Measurements from ENCODE around the gene DDB1. TPM values are rescaled to one million over a fixed set of nuclear protein-coding genes. Genes with fewer than 3 reads are reported as not detected.

Gene DDB1
- total and polyA plus RNA-seq, 2 of the 4 experiments (the other 2 are of a cell fraction), result 221 to 412 TPM

DNA sequence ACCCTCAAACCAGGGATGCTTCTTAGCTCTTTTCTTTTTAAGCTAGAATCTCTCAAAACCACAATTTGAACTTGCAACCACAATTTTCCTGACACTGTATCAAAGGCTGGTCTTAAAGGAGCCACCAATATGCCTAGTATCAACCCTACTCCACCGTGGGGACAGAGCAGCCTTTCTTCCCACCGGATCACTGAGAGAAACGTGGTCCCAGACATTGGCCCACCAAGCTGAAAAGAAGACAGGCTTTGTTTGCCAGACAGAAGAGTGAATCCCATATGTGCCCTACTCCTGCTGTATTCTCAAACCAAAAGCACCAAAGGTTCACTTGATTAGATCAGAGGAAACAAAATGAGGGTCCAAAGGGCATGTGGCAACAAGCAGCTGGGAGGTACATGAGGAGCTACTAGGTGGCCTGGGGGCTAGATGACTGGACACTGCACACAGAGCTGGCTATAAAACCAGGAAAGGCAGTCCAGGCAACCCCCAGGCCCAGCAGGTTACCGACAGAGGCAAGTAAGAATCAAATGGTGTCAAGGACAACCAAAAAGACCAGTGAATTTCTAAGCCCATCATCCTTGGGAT lies 34.2 kb downstream of the DDB1 start:
- in situ Hi-C loops (cut with MboI; ENCODE audit: low sequenced_read_pairs) (no loop called here), dilution Hi-C loops (cut with HindIII; ENCODE audit: low sequenced_read_pairs, unreplicated experiment) (no loop called here), intact Hi-C loops (cut with micrococcal nuclease) (no loop called here)
- Histone ChIP-seq H3K9me3 (ENCODE audit: control insufficient read depth, insufficient read depth, low read length) (no peaks in the 10 kb centered on the region), H3K4me3 (ENCODE audit: insufficient read depth, low read depth, low read length) (no peak overlapping the region), H3K9me1 (ENCODE audit: insufficient read depth, low read length) (peaks cover 20% of the 10 kb centered on the region; the same call in 1 of the 2 replicates), H3K18ac (ENCODE audit: low read depth, low read length) (no peak overlapping the region), H3K79me1 (ENCODE audit: low read depth in 1 of 2, low read length in 2 of 2) (peaks cover 0 to 17% of the 10 kb centered on the region in 2 experiments; a peak in 2 of 4 replicates), H2AK9ac (replicated peaks; ENCODE audit: low read depth, low read length, poor library complexity) (no peak overlapping the region), H2AFZ (replicated peaks; ENCODE audit: low read length, poor library complexity) (no peak overlapping the region), H3K4me2 (ENCODE audit: low read depth, low read length) (no peak overlapping the region), H3K4me1 (ENCODE audit: control insufficient read depth, insufficient read depth, low read length) (peaks cover 12% of the 10 kb centered on the region), H3K27me3 (ENCODE audit: control insufficient read depth, insufficient read depth, low read length) (no peaks in the 10 kb centered on the region), H2BK5ac (ENCODE audit: low read depth, low read length, poor library complexity, severe bottlenecking) (no peak overlapping the region), H2BK15ac (ENCODE audit: low read depth, low read length) (no peak overlapping the region), H3K9ac (ENCODE audit: low read depth, low read length) (no peak overlapping the region), H3K27ac (ENCODE audit: insufficient read depth, low read length) (peak overlapping the region; percentile 43; the same call in 1 of the 2 replicates), H2BK120ac (ENCODE audit: low read depth, low read length) (no peak overlapping the region), H4K20me1 (ENCODE audit: insufficient read depth, low read length) (peaks cover 13% of the 10 kb centered on the region; the same call in 1 of the 2 replicates), H2AK5ac (ENCODE audit: low read depth, low read length) (0 out of 2 replicates have a peak overlapping the region, but pooled peaks have one; percentile 23), H4K5ac (ENCODE audit: low read depth, low read length) (no peak overlapping the region), H4K91ac (ENCODE audit: insufficient read depth, low read depth, low read length) (no peak overlapping the region), H3K56ac (ENCODE audit: extremely low read depth, insufficient read depth, low read length) (no peak overlapping the region), H2BK20ac (ENCODE audit: low read depth, low read length) (no peak overlapping the region; the same call in 1 of the 2 replicates), H3K4ac (ENCODE audit: low read depth, low read length) (no peak overlapping the region), H3K36me3 (ENCODE audit: control insufficient read depth, insufficient read depth, low read length) (peaks cover 46% of the 10 kb centered on the region), H4K8ac (ENCODE audit: low read depth in 2 of 2, low read length in 2 of 2) (no peak overlapping the region), H3K23ac (ENCODE audit: low read depth, low read length) (peak overlapping the region; percentile 21; the same call in 1 of the 2 replicates), H3K14ac (replicated peaks; ENCODE audit: low read depth, low read length) (no peak overlapping the region; the same call in 1 of the 2 replicates)
- DNase-seq, result no peak
- ChIA-PET CTCF (interaction anchor here (1.5 kb wide), 1 partner anchor 87 kb away, joined by 7 read pairs; no protein-coding TSS in a partner anchor), POLR2A (ENCODE audit: unreplicated experiment) (no interaction called here)
- BruUV-seq (replicated peaks), result no TSS peak
- ATAC-seq (ENCODE audit: low read depth), result no peak
- WGBS, 2 experiments (ENCODE audit: extremely low coverage in 2 of 2, insufficient read length in 1 of 2), result no CpG with 5 or more reads among the region's 4 CpGs
- TF ChIP-seq MAFK (IDR thresholded peaks at IDR 0.05; ENCODE audit: low read depth, low read length) (no peak), FOS (IDR thresholded peaks at IDR 0.05; ENCODE audit: low read depth, low read length) (no peak), CEBPB (IDR thresholded peaks at IDR 0.05; ENCODE audit: low read depth, low read length) (no peak), POLR2A (IDR thresholded peaks at IDR 0.05; ENCODE audit: low read depth, low read length) (no peak), CHD1 (IDR thresholded peaks at IDR 0.05; ENCODE audit: low read depth, low read length) (no peak), MXI1 (IDR thresholded peaks at IDR 0.05; ENCODE audit: borderline replicate concordance, low read depth, low read length) (no peak), BHLHE40 (IDR thresholded peaks at IDR 0.05; ENCODE audit: low read depth, low read length) (no peak), RCOR1 (IDR thresholded peaks at IDR 0.05; ENCODE audit: insufficient replicate concordance, low read length) (no peak), RFX5 (IDR thresholded peaks at IDR 0.05; ENCODE audit: low read depth, low read length) (no peak), RAD21 (IDR thresholded peaks at IDR 0.05; ENCODE audit: low read length) (no peak), NFE2L2 (IDR thresholded peaks at IDR 0.05; ENCODE audit: low read depth, low read length) (no peak), USF2 (IDR thresholded peaks at IDR 0.05; ENCODE audit: low read depth, low read length) (no peak), SMC3 (IDR thresholded peaks at IDR 0.05; ENCODE audit: low read depth, low read length) (no peak)
- TF ChIP-seq, protein P1, sequence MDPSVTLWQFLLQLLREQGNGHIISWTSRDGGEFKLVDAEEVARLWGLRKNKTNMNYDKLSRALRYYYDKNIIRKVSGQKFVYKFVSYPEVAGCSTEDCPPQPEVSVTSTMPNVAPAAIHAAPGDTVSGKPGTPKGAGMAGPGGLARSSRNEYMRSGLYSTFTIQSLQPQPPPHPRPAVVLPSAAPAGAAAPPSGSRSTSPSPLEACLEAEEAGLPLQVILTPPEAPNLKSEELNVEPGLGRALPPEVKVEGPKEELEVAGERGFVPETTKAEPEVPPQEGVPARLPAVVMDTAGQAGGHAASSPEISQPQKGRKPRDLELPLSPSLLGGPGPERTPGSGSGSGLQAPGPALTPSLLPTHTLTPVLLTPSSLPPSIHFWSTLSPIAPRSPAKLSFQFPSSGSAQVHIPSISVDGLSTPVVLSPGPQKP (IDR thresholded peaks at IDR 0.05; ENCODE audit: borderline replicate concordance, low read depth, low read length), result no peak
- TF ChIP-seq, protein P2, sequence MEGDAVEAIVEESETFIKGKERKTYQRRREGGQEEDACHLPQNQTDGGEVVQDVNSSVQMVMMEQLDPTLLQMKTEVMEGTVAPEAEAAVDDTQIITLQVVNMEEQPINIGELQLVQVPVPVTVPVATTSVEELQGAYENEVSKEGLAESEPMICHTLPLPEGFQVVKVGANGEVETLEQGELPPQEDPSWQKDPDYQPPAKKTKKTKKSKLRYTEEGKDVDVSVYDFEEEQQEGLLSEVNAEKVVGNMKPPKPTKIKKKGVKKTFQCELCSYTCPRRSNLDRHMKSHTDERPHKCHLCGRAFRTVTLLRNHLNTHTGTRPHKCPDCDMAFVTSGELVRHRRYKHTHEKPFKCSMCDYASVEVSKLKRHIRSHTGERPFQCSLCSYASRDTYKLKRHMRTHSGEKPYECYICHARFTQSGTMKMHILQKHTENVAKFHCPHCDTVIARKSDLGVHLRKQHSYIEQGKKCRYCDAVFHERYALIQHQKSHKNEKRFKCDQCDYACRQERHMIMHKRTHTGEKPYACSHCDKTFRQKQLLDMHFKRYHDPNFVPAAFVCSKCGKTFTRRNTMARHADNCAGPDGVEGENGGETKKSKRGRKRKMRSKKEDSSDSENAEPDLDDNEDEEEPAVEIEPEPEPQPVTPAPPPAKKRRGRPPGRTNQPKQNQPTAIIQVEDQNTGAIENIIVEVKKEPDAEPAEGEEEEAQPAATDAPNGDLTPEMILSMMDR (conservative IDR thresholded peaks at IDR 0.05; ENCODE audit: low read depth, low read length), result no peak
